CD14-positive monocyte (primary cell): ENCODE results near the gene INSR. TPM values are rescaled to one million over a fixed set of nuclear protein-coding genes. Genes with fewer than 3 reads are reported as not detected.

Experiments
- DNase-seq, 3 donors: peaks; one replicate each; pipeline ENCODE4 v3.0.0-alpha.2; 2011 to 2022
- H2AFZ ChIP-seq: 2 replicates; pipeline ENCODE4 v1.6.0; 2012; ENCODE audit warnings: mild to moderate bottlenecking, low read depth, low read length, inconsistent platforms; ENCODE audit not compliant: insufficient read depth, poor library complexity, severe bottlenecking
- H3K27ac ChIP-seq, 2 donors: 1 replicate in 1 of 2; 2 replicates in 1 of 2; pipeline ENCODE4 v1.5.1; 2012 to 2013; ENCODE audit warnings: low read length in 2 of 2, control low read depth in 1 of 2, inconsistent platforms in 1 of 2, low read depth in 1 of 2, mild to moderate bottlenecking in 1 of 2
- H3K27me3 ChIP-seq, 2 donors: one replicate each; pipeline versions ENCODE4 v1.6.0 to v1.6.1; 2011 to 2013; ENCODE audit warnings: low read length in 2 of 2; ENCODE audit not compliant: control insufficient read depth in 2 of 2, insufficient read depth in 2 of 2
- H3K36me3 ChIP-seq, 2 donors: replicated peaks in 1 of 2; 1 replicate in 1 of 2; 2 replicates in 1 of 2; pipeline versions ENCODE4 v1.5.1 to v1.6.1; 2012 to 2013; ENCODE audit warnings: low read length in 2 of 2, control low read depth in 1 of 2, inconsistent platforms in 1 of 2, mild to moderate bottlenecking in 1 of 2; ENCODE audit not compliant: insufficient read depth in 2 of 2, control insufficient read depth in 1 of 2
- H3K4me1 ChIP-seq, 2 donors: 1 replicate in 1 of 2; 2 replicates in 1 of 2; pipeline versions ENCODE4 v1.5.1 to v1.6.1; 2012 to 2013; ENCODE audit warnings: low read length in 2 of 2, control low read depth in 1 of 2, inconsistent platforms in 1 of 2, mild to moderate bottlenecking in 1 of 2, moderate library complexity in 1 of 2; ENCODE audit not compliant: insufficient read depth in 2 of 2, control insufficient read depth in 1 of 2
- H3K4me2 ChIP-seq: replicated peaks from 2 replicates; pipeline ENCODE3; 2012; ENCODE audit warnings: low read length, moderate library complexity, mild to moderate bottlenecking; ENCODE audit not compliant: poor library complexity, severe bottlenecking; ENCODE audit errors: extremely low read depth
- H3K4me3 ChIP-seq, 3 experiments: fragments of 200-600 bp in 1 of 3; sonication (generic) in 1 of 3; replicated peaks in 1 of 3; 1 replicate in 2 of 3; 2 replicates in 1 of 3; pipeline ENCODE4 v1.5.1; 2011 to 2013; ENCODE audit warnings: low read length in 3 of 3, mild to moderate bottlenecking in 3 of 3, control low read depth in 2 of 3, low read depth in 2 of 3, inconsistent platforms in 1 of 3, moderate library complexity in 1 of 3
- H3K79me2 ChIP-seq: 2 replicates; pipeline ENCODE4 v1.6.0; 2012; ENCODE audit warnings: mild to moderate bottlenecking, control low read depth, inconsistent platforms, low read length, moderate library complexity; ENCODE audit not compliant: insufficient read depth
- H3K9ac ChIP-seq: 2 replicates; pipeline ENCODE4 v1.6.0; 2017; ENCODE audit warnings: low read length, mild to moderate bottlenecking; ENCODE audit not compliant: insufficient read depth, poor library complexity, severe bottlenecking
- H3K9me3 ChIP-seq, 2 donors: replicated peaks in 1 of 2; 1 replicate in 1 of 2; 2 replicates in 1 of 2; pipeline versions ENCODE4 v1.5.1 to v1.6.1; 2012 to 2013; ENCODE audit warnings: low read length in 2 of 2, control low read depth in 1 of 2; ENCODE audit not compliant: control insufficient read depth in 1 of 2, insufficient read depth in 1 of 2
- H4K20me1 ChIP-seq: 2 replicates; pipeline ENCODE4 v1.6.0; 2012; ENCODE audit warnings: mild to moderate bottlenecking, low read length, control low read depth, moderate library complexity; ENCODE audit not compliant: insufficient read depth
- H3K27ac Mint-ChIP-seq, 7 donors: one replicate each; pipeline ENCODE4 v1.8.0; 2020; ENCODE audit warnings: mild to moderate bottlenecking in 7 of 7, mixed read lengths in 7 of 7, moderate library complexity in 6 of 7, inconsistent platforms in 2 of 7
- H3K27me3 Mint-ChIP-seq, 3 donors: one replicate each; pipeline ENCODE4 v1.8.0; 2021 to 2022; ENCODE audit warnings: low read depth in 3 of 3, mild to moderate bottlenecking in 3 of 3, mixed read lengths in 3 of 3, moderate library complexity in 3 of 3, inconsistent platforms in 1 of 3
- H3K36me3 Mint-ChIP-seq, 2 donors: one replicate each; pipeline ENCODE4 v1.8.0; 2020; ENCODE audit warnings: mixed read lengths in 2 of 2, inconsistent platforms in 1 of 2, mild to moderate bottlenecking in 1 of 2
- H3K4me1 Mint-ChIP-seq: one replicate; pipeline ENCODE4 v1.8.0; 2020; ENCODE audit warnings: mild to moderate bottlenecking, mixed read lengths
- H3K4me3 Mint-ChIP-seq, 2 donors: one replicate each; pipeline ENCODE4 v1.8.0; 2020; ENCODE audit warnings: mild to moderate bottlenecking in 2 of 2, mixed read lengths in 2 of 2, moderate library complexity in 1 of 2
- H3K9me3 Mint-ChIP-seq, 7 donors: one replicate each; pipeline ENCODE4 v1.8.0; 2020 to 2022; ENCODE audit warnings: mixed read lengths in 7 of 7, mild to moderate bottlenecking in 6 of 7, moderate library complexity in 6 of 7, inconsistent platforms in 2 of 7
- CTCF ChIP-seq: fragments of 200-600 bp; IDR thresholded peaks from one replicate; pipeline ENCODE4 v1.8.0; 2022; ENCODE audit warnings: antibody characterized with exemption, mild to moderate bottlenecking
- WGBS: methylation state at CpG from one replicate; pipeline ENCODE4 v1.1.5; 2013; ENCODE audit warnings: missing lambda C conversion rate; ENCODE audit not compliant: insufficient coverage; 5-methylcytosine and 5-hydroxymethylcytosine counted together
- intact Hi-C, 2 donors: fragments of 100-400 bp; cut with micrococcal nuclease; formaldehyde crosslinking; loops; one replicate each; pipeline versions ENCODE4 v1.15.0 to v1.15.1; 2023
- polyA plus RNA-seq, 3 donors: library from polyadenylated mRNA; depleted of rRNA in 1 of 3; unstranded in 2 of 3; stranded (reverse) in 1 of 3; fragments of 300-500 nt in 2 of 3; fragments of >200 nt in 1 of 3; fragmentation: Illumina TruSeq in 2 of 3; gene quantifications; 1 replicate in 2 of 3; 2 replicates in 1 of 3; pipeline ENCODE4 v1.2.3, GENCODE V29; 2012 to 2021

INSR gene
- polyA plus RNA-seq, 3 donors, result 2.9 to 12.4 (median 3.4) TPM

- Histone ChIP-seq H3K4me3 (no peak overlapping the region), H3K27me3 (no peaks in the 10 kb centered on the region), H3K9ac (no peak overlapping the region), H3K36me3 (no peaks in the 10 kb centered on the region), H3K4me1 (peaks cover 7 to 8% of the 10 kb centered on the region in 2 donors), H3K79me2 (peaks cover 93% of the 10 kb centered on the region), H3K9me3 (no peaks in the 10 kb centered on the region), H2AFZ (no peak overlapping the region), H4K20me1 (peaks cover 23% of the 10 kb centered on the region), H3K4me2 (no peak overlapping the region), H3K27ac (no peak overlapping the region)
- 100% methylated on average over 2 of the region's 4 CpGs for WGBS
- intact Hi-C loops, result no loop called here
- Mint-ChIP-seq H3K4me3 (no peak overlapping the region), H3K9me3 (peaks cover 0 to 7% (median 2%) of the 10 kb centered on the region in 7 donors), H3K27me3 (no peaks in the 10 kb centered on the region), H3K4me1 (peaks cover 16% of the 10 kb centered on the region), H3K27ac (peak overlapping the region in 1 of 7 donors; percentile 7), H3K36me3 (peaks cover 4 to 6% of the 10 kb centered on the region in 2 donors)
- TF ChIP-seq CTCF, result no peak
- DNase-seq, result no peak
These were observed 56.2 kb downstream of the INSR start for GRCh38 chr19:7238051-7238450.

- peak overlapping the region in 4 of 7 donors; percentile 10 to 51 (median 44) for H3K27ac Mint-ChIP-seq
- peaks cover 84% of the 10 kb centered on the region for H3K79me2 ChIP-seq
- no peak overlapping the region for H3K4me3 Mint-ChIP-seq
- H3K27me3 ChIP-seq, result no peaks in the 10 kb centered on the region
- 80% methylated on average over 5 of the region's 5 CpGs for WGBS
- peaks cover 4% of the 10 kb centered on the region for H3K4me1 Mint-ChIP-seq
- H3K4me1 ChIP-seq, result no peaks in the 10 kb centered on the region
- DNase-seq, result no peak
- H3K9me3 Mint-ChIP-seq, result peaks cover 0 to 7% (median 2%) of the 10 kb centered on the region in 7 donors
- H3K9ac ChIP-seq, result no peak overlapping the region
- no peak overlapping the region for H3K4me2 ChIP-seq
- TF ChIP-seq CTCF, result no peak
- no peaks in the 10 kb centered on the region for H3K27me3 Mint-ChIP-seq
- H3K4me3 ChIP-seq, result no peak overlapping the region
- intact Hi-C loops, result no loop called here
- peaks cover 4 to 6% of the 10 kb centered on the region in 2 donors for H3K36me3 Mint-ChIP-seq
- no peak overlapping the region for H3K27ac ChIP-seq
- H3K36me3 ChIP-seq, result no peaks in the 10 kb centered on the region
- peaks cover 21% of the 10 kb centered on the region for H4K20me1 ChIP-seq
- H2AFZ ChIP-seq, result no peak overlapping the region
- H3K9me3 ChIP-seq, result no peaks in the 10 kb centered on the region
These were observed 58.1 kb downstream of the INSR start for GRCh38 chr19:7236153-7236552.
